ENCODE measurements around the gene DHRS2. TPM values are rescaled to one million over a fixed set of nuclear protein-coding genes. Genes with fewer than 3 reads are reported as not detected.

The DHRS2 gene
- total and polyA plus RNA-seq, 2 of the 13 experiments (the other 11 are each of a cell fraction or from before 2014, with no cell fraction given): 1,621 to 3,021 TPM

DNA sequence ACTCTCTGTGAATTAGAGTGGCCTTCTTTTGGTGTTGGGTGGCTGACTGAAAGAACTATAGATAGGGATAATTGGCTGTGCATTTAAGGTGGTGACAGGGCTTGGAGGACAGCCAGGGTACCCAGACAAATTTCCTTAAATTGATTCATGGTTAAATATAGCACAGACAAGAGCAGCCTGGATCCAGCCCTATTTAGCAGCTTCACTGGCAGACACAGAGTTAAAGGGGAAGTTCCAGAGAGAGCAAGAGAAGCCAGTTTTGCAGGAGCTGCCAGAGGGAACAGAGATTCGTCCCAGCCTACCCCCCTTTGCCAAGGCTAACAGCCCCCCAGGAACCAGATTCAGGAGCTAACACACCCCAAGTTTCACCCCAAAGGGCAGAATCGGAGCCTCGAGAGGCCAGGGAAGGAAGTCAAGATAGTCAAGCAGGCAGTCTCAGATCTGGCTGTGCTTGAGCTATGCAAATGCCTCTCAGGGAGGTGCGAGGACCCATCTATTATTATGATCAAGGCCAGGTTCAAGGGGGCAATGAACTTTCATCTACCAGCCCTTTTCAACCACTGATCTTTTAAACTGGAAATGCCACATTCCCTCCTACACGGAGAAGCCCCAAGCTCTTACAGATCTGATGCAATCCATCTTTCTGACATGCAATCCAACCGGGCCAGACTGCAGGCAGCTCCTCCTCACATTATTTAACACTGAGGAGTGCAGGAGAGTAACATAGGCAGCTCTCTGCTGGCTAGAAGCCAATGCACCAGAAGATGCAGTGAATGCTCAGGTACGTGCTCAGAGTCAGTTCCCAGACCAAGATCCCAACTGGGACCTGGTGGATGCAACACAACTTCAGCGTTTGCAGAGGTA lies 58.2 kb downstream of the DHRS2 start (continued):
- TF ChIP-seq ATAD3A (CRISPR knock-in tag; IDR thresholded peaks at IDR 0.05): no peak
- TF ChIP-seq JARID2 (CRISPR knock-in tag; IDR thresholded peaks at IDR 0.05; ENCODE audit: insufficient replicate concordance): no peak
- TF ChIP-seq KDM4B (CRISPR knock-in tag; IDR thresholded peaks at IDR 0.05): peak; percentile 60
- peak; percentile 28; the same call in 1 of the 2 replicates for TF ChIP-seq ZNF879 (CRISPR knock-in tag; IDR thresholded peaks at IDR 0.05)
- no peak for TF ChIP-seq NPAS2 (CRISPR knock-in tag; IDR thresholded peaks at IDR 0.05; ENCODE audit: borderline replicate concordance)
- no peak for TF ChIP-seq TRIM24 (CRISPR knock-in tag; IDR thresholded peaks at IDR 0.05)
- no peak for TF ChIP-seq ZNF124 (CRISPR knock-in tag; IDR thresholded peaks at IDR 0.05)
- no peak for TF ChIP-seq SIX1 (CRISPR knock-in tag; IDR thresholded peaks at IDR 0.05; ENCODE audit: borderline replicate concordance)
- TF ChIP-seq MYNN (CRISPR knock-in tag; IDR thresholded peaks at IDR 0.05; ENCODE audit: low read depth): no peak
- TF ChIP-seq HMG20A (CRISPR knock-in tag; IDR thresholded peaks at IDR 0.05; ENCODE audit: borderline replicate concordance): peak; percentile 63
- TF ChIP-seq ARID4A (CRISPR knock-in tag; IDR thresholded peaks at IDR 0.05; ENCODE audit: borderline replicate concordance): peak; percentile 42; the same call in 1 of the 2 replicates
- no peak for TF ChIP-seq THRA (CRISPR knock-in tag; IDR thresholded peaks at IDR 0.05; ENCODE audit: borderline replicate concordance)
- TF ChIP-seq POGZ (CRISPR knock-in tag; IDR thresholded peaks at IDR 0.05): no peak
- peak; percentile 11; the same call in 1 of the 2 replicates for TF ChIP-seq ZNF772 (CRISPR knock-in tag; IDR thresholded peaks at IDR 0.05)
- peak; percentile 48; the same call in 1 of the 2 replicates for TF ChIP-seq FOXC1 (CRISPR knock-in tag; IDR thresholded peaks at IDR 0.05; ENCODE audit: borderline replicate concordance)
- TF ChIP-seq, protein P1, sequence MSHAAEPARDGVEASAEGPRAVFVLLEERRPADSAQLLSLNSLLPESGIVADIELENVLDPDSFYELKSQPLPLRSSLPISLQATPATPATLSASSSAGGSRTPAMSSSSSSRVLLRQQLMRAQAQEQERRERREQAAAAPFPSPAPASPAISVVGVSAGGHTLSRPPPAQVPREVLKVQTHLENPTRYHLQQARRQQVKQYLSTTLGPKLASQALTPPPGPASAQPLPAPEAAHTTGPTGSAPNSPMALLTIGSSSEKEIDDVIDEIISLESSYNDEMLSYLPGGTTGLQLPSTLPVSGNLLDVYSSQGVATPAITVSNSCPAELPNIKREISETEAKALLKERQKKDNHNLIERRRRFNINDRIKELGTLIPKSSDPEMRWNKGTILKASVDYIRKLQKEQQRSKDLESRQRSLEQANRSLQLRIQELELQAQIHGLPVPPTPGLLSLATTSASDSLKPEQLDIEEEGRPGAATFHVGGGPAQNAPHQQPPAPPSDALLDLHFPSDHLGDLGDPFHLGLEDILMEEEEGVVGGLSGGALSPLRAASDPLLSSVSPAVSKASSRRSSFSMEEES (CRISPR knock-in tag; IDR thresholded peaks at IDR 0.05): no peak
- no peak for TF ChIP-seq ZNF143 (CRISPR knock-in tag; IDR thresholded peaks at IDR 0.05)
- peak; percentile 47; the same call in 1 of the 2 replicates for TF ChIP-seq GATAD1 (CRISPR knock-in tag; IDR thresholded peaks at IDR 0.05)
- no peak for TF ChIP-seq ZNF543 (CRISPR knock-in tag; IDR thresholded peaks at IDR 0.05)
- TF ChIP-seq TRAFD1 (CRISPR knock-in tag; IDR thresholded peaks at IDR 0.05; ENCODE audit: borderline replicate concordance): no peak
- no peak for TF ChIP-seq HNRNPL (IDR thresholded peaks at IDR 0.05; ENCODE audit: low read depth, low read length)
- no peak for TF ChIP-seq ISL2 (CRISPR knock-in tag; IDR thresholded peaks at IDR 0.05)

All from HepG2 (cell line).